H9 (cell line): Measurements from ENCODE around the gene DLX2. TPM values are rescaled to one million over a fixed set of nuclear protein-coding genes. Genes with fewer than 3 reads are reported as not detected.

Experiments
- DNase-seq: peaks from one replicate; pipeline ENCODE4 v3.0.0-alpha.2; 2017
- H2AFZ ChIP-seq: one replicate; pipeline ENCODE4 v1.6.1; 2013; ENCODE audit warnings: mild to moderate bottlenecking, low read length, control low read depth, moderate library complexity
- H2AK5ac ChIP-seq: 2 replicates; pipeline ENCODE4 v1.6.1; 2013; ENCODE audit warnings: low read length, control low read depth, mixed read lengths; ENCODE audit not compliant: insufficient read length
- H2BK120ac ChIP-seq: one replicate; pipeline ENCODE4 v1.6.1; 2013; ENCODE audit warnings: low read depth, mild to moderate bottlenecking, low read length, control low read depth, inconsistent platforms; ENCODE audit not compliant: poor library complexity, severe bottlenecking
- H2BK12ac ChIP-seq: 2 replicates; pipeline ENCODE4 v1.6.1; 2013; ENCODE audit warnings: low read length, control low read depth, mixed read lengths, low read depth; ENCODE audit not compliant: insufficient read length
- H2BK15ac ChIP-seq: 2 replicates; pipeline ENCODE4 v1.6.1; 2013; ENCODE audit warnings: low read depth, low read length, control low read depth
- H2BK20ac ChIP-seq: one replicate; pipeline ENCODE4 v1.6.1; 2013; ENCODE audit warnings: low read depth, mild to moderate bottlenecking, low read length, control low read depth, inconsistent platforms; ENCODE audit not compliant: poor library complexity, severe bottlenecking
- H2BK5ac ChIP-seq: 2 replicates; pipeline ENCODE4 v1.6.1; 2013; ENCODE audit warnings: low read length, control low read depth, mixed read lengths; ENCODE audit not compliant: insufficient read length
- H3K14ac ChIP-seq: 2 replicates; pipeline ENCODE4 v1.6.1; 2013; ENCODE audit warnings: low read length, control low read depth; ENCODE audit not compliant: insufficient read depth
- H3K18ac ChIP-seq: 2 replicates; pipeline ENCODE4 v1.6.1; 2013; ENCODE audit warnings: low read depth, mild to moderate bottlenecking, mixed read lengths, low read length, control low read depth; ENCODE audit not compliant: insufficient read length
- H3K23ac ChIP-seq: 2 replicates; pipeline ENCODE4 v1.6.1; 2013; ENCODE audit warnings: low read length, control low read depth, mixed read lengths, low read depth; ENCODE audit not compliant: insufficient read length
- H3K23me2 ChIP-seq: 2 replicates; pipeline ENCODE4 v1.6.1; 2013; ENCODE audit warnings: low read depth, mild to moderate bottlenecking, mixed read lengths, low read length, control low read depth; ENCODE audit not compliant: insufficient read length, poor library complexity, severe bottlenecking
- H3K27ac ChIP-seq: 2 replicates; pipeline ENCODE4 v1.5.1; 2013; ENCODE audit warnings: low read length, control low read depth, mixed read lengths, low read depth; ENCODE audit not compliant: insufficient read length
- H3K27me3 ChIP-seq: 2 replicates; pipeline ENCODE4 v1.6.1; 2013; ENCODE audit warnings: low read length, control low read depth, inconsistent platforms; ENCODE audit not compliant: insufficient read depth
- H3K4ac ChIP-seq: 2 replicates; pipeline ENCODE4 v1.6.1; 2013; ENCODE audit warnings: low read depth, mild to moderate bottlenecking, control low read depth, inconsistent platforms, low read length, moderate library complexity
- H3K4me1 ChIP-seq: 2 replicates; pipeline ENCODE4 v1.6.1; 2013; ENCODE audit warnings: low read length, control low read depth, inconsistent platforms; ENCODE audit not compliant: insufficient read depth
- H3K4me2 ChIP-seq: 2 replicates; pipeline ENCODE4 v1.6.1; 2013; ENCODE audit warnings: low read length, control low read depth, mixed read lengths; ENCODE audit not compliant: insufficient read length, insufficient read depth
- H3K56ac ChIP-seq: 2 replicates; pipeline ENCODE4 v1.6.1; 2013; ENCODE audit warnings: low read depth, mild to moderate bottlenecking, mixed read lengths, low read length, control low read depth; ENCODE audit not compliant: insufficient read length
- H3K79me1 ChIP-seq: 2 replicates; pipeline ENCODE4 v1.6.1; 2013; ENCODE audit warnings: low read depth, mild to moderate bottlenecking, moderate library complexity, low read length, control low read depth, inconsistent platforms; ENCODE audit not compliant: insufficient read depth, poor library complexity, severe bottlenecking
- H3K79me2 ChIP-seq: 2 replicates; pipeline ENCODE4 v1.6.1; 2013; ENCODE audit warnings: low read length, control low read depth, inconsistent platforms; ENCODE audit not compliant: insufficient read depth
- H3K9ac ChIP-seq: 2 replicates; pipeline ENCODE4 v1.6.1; 2013; ENCODE audit warnings: low read length, control low read depth, mixed read lengths; ENCODE audit not compliant: insufficient read length; ENCODE audit errors: extremely low read depth
- H3K9me3 ChIP-seq: one replicate; pipeline ENCODE4 v1.6.1; 2013; ENCODE audit warnings: low read depth, low read length, inconsistent platforms; ENCODE audit not compliant: control insufficient read depth
- H3T11ph ChIP-seq: one replicate; pipeline ENCODE4 v1.6.1; 2013; ENCODE audit warnings: mild to moderate bottlenecking, low read length, control low read depth, inconsistent platforms
- H4K20me1 ChIP-seq: one replicate; pipeline ENCODE4 v1.6.1; 2013; ENCODE audit not compliant: control insufficient read depth, insufficient read length, insufficient read depth
- H4K5ac ChIP-seq: 2 replicates; pipeline ENCODE4 v1.6.1; 2013; ENCODE audit warnings: low read depth, mild to moderate bottlenecking, mixed read lengths, low read length, control low read depth; ENCODE audit not compliant: insufficient read length
- H4K8ac ChIP-seq: replicated peaks from 2 replicates; pipeline ENCODE4 v1.6.1; 2013; ENCODE audit warnings: low read length, control low read depth, mixed read lengths, low read depth; ENCODE audit not compliant: insufficient read length
- H4K91ac ChIP-seq: 2 replicates; pipeline ENCODE4 v1.6.1; 2013; ENCODE audit warnings: low read depth, mild to moderate bottlenecking, moderate library complexity, mixed read lengths, low read length, control low read depth; ENCODE audit not compliant: insufficient read length
- H3K27ac Mint-ChIP-seq, 3 experiments: 2 replicates in 2 of 3; 3 replicates in 1 of 3; pipeline ENCODE4 v1.8.0; 2020 to 2021; ENCODE audit warnings: mixed read lengths in 3 of 3, mild to moderate bottlenecking in 1 of 3, moderate library complexity in 1 of 3
- H3K27me3 Mint-ChIP-seq: 2 replicates; pipeline ENCODE4 v1.8.0; 2021; ENCODE audit warnings: low read depth, mild to moderate bottlenecking, moderate library complexity, mixed read lengths
- H3K36me3 Mint-ChIP-seq, 3 experiments: 2 replicates in 2 of 3; 3 replicates in 1 of 3; pipeline ENCODE4 v1.8.0; 2020 to 2021; ENCODE audit warnings: low read depth in 3 of 3, mixed read lengths in 3 of 3; ENCODE audit not compliant: insufficient read depth in 1 of 3
- H3K4me1 Mint-ChIP-seq, 2 experiments: 2 replicates each; pipeline ENCODE4 v1.8.0; 2020; ENCODE audit warnings: mixed read lengths in 2 of 2
- H3K4me3 Mint-ChIP-seq, 2 experiments: 2 replicates in 1 of 2; 3 replicates in 1 of 2; pipeline ENCODE4 v1.8.0; 2020 to 2021; ENCODE audit warnings: mild to moderate bottlenecking in 2 of 2, mixed read lengths in 2 of 2, moderate library complexity in 1 of 2
- H3K9me3 Mint-ChIP-seq, 2 experiments: 2 replicates in 1 of 2; 3 replicates in 1 of 2; pipeline ENCODE4 v1.8.0; 2020; ENCODE audit warnings: mild to moderate bottlenecking in 2 of 2, mixed read lengths in 2 of 2, moderate library complexity in 1 of 2
- WGBS: extraction: QIAGEN DNeasy Blood & Tissue Kit; methylation state at CpG from one replicate; pipeline ENCODE4 v1.1.7; 2013; ENCODE audit warnings: missing lambda C conversion rate, low lambda C conversion rate, mixed read lengths; ENCODE audit not compliant: insufficient read length; ENCODE audit errors: extremely low coverage; 5-methylcytosine and 5-hydroxymethylcytosine counted together
- total RNA-seq: library from RNA; stranded (reverse); gene quantifications from 2 replicates; pipeline ENCODE4 v1.2.1, GENCODE V29; 2021
- TF ChIP-seq, protein P1 (sequence below): fragments of 200-600 bp; sonication (generic); conservative IDR thresholded peaks from 3 replicates; pipeline ENCODE4 v1.8.0; 2021; ENCODE audit warnings: antibody characterized with exemption, mild to moderate bottlenecking

Gene DLX2
- total RNA-seq, 1 experiment from 2014 or later, result not detected

DNA sequence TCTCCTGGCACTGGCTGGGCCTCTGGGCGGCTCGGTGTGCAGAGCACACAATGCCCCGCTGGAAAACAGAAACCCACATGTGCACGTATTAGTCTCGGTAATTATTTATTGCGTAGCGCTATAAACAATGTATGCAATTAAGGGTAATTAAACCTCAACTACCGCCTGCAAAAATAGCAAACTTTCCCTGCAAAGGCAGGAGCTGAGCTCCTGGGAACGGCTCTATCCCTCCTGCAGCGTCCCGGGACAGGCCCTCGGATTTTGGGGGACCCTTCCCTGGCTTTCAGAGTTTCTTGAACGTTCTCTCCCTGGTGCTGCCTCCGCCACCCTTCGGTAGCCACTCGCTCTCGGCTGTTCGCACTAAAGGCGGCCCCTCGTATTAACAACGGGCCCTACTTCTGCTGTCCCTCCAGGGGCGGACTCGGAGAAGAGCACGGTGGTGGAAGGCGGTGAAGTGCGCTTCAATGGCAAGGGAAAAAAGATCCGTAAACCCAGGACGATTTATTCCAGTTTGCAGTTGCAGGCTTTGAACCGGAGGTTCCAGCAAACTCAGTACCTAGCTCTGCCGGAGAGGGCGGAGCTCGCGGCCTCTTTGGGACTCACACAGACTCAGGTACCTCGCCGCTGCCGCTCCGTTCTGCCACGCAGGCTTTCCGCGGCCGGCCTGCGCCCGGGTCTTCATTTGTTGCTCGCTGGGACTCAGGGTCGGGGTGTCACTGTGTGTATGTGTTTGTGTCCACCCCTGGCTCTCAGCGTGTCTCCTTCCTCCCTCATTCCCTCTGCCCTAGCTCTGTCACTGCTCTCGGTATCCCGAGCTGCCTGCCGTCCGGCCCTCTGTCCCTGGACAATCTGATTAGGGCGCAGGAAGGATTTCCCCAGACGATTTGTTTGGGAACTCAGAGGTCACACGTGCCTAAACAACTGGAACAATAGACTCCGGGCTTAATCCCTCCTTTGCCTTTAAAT, 16.2 kb downstream of the DLX2 start:
- Histone ChIP-seq H2BK12ac (no peak overlapping the region), H4K5ac (no peak overlapping the region), H4K20me1 (no peaks in the 10 kb centered on the region), H4K8ac (no peak overlapping the region), H3K4ac (no peak overlapping the region), H3K23me2 (peaks cover 16% of the 10 kb centered on the region), H3K79me2 (no peaks in the 10 kb centered on the region), H3K9ac (no peak overlapping the region), H4K91ac (no peak overlapping the region), H3K79me1 (no peaks in the 10 kb centered on the region), H2BK5ac (no peak overlapping the region), H3K4me2 (peak overlapping the region; percentile 57), H3K4me1 (peaks cover 2% of the 10 kb centered on the region; the same call in 1 of the 2 replicates), H3K27me3 (peaks cover 89% of the 10 kb centered on the region), H2BK15ac (no peak overlapping the region), H3K27ac (no peak overlapping the region), H2BK20ac (no peak overlapping the region), H3K14ac (no peak overlapping the region), H3K23ac (no peak overlapping the region), H3T11ph (no peak overlapping the region), H2BK120ac (no peak overlapping the region), H3K18ac (no peak overlapping the region), H3K56ac (no peak overlapping the region), H3K9me3 (no peaks in the 10 kb centered on the region), H2AFZ (no peak overlapping the region), H2AK5ac (no peak overlapping the region)
- Mint-ChIP-seq H3K4me1 (peaks cover 38 to 66% of the 10 kb centered on the region in 2 experiments), H3K27me3 (peaks cover 100% of the 10 kb centered on the region), H3K27ac (no peak overlapping the region), H3K4me3 (peak overlapping the region; percentile 43 to 95), H3K36me3 (no peaks in the 10 kb centered on the region; a peak in 3 of 7 replicates), H3K9me3 (peaks cover 2 to 10% of the 10 kb centered on the region in 2 experiments; a peak in 3 of 5 replicates)
- TF ChIP-seq, protein P1, sequence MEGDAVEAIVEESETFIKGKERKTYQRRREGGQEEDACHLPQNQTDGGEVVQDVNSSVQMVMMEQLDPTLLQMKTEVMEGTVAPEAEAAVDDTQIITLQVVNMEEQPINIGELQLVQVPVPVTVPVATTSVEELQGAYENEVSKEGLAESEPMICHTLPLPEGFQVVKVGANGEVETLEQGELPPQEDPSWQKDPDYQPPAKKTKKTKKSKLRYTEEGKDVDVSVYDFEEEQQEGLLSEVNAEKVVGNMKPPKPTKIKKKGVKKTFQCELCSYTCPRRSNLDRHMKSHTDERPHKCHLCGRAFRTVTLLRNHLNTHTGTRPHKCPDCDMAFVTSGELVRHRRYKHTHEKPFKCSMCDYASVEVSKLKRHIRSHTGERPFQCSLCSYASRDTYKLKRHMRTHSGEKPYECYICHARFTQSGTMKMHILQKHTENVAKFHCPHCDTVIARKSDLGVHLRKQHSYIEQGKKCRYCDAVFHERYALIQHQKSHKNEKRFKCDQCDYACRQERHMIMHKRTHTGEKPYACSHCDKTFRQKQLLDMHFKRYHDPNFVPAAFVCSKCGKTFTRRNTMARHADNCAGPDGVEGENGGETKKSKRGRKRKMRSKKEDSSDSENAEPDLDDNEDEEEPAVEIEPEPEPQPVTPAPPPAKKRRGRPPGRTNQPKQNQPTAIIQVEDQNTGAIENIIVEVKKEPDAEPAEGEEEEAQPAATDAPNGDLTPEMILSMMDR, result peak; percentile 51
- peak; percentile 85 for DNase-seq
- WGBS, result no CpG with 5 or more reads among the region's 54 CpGs
